HCT116 (cell line): ENCODE data around the gene CLCA4. TPM values are rescaled to one million over a fixed set of nuclear protein-coding genes. Genes with fewer than 3 reads are reported as not detected.

ENCODE experiments used
- ATAC-seq: fragments of 200-7000 bp; cut with Tn5 transposase; 2 replicates; pipeline ENCODE4 v1.9.1; 2020; ENCODE audit warnings: mild to moderate bottlenecking, moderate library complexity
- BruUV-seq: library from RNA; stranded (reverse); fragments of 400-500 nt; replicated peaks from 2 replicates; lab custom pipeline; 2021; lab: Mats Ljungman, UMichigan
- CTCF ChIA-PET: fragments of 300-600 bp; sonication (Branson Sonifier 250); formaldehyde crosslinking; loops from one replicate; lab custom pipeline; 2021; ENCODE audit warnings: antibody characterized with exemption; lab: Charles Lee
- POLR2A ChIA-PET: fragments of 300-600, 350-600 bp; sonication (Branson Sonifier 250); formaldehyde crosslinking; loops from one replicate; lab custom pipeline; 2021; ENCODE audit warnings: antibody characterized with exemption; lab: Charles Lee
- RAD21 ChIA-PET, 2 experiments: fragments of 300-600 bp; sonication (Branson Sonifier 250); formaldehyde crosslinking; loops; one replicate each; lab custom pipeline; 2023; ENCODE audit warnings: low total read pairs in 2 of 2; ENCODE audit not compliant: uncharacterized antibody in 2 of 2, unreplicated experiment in 2 of 2, low non-redundant PET in 1 of 2; lab: Charles Lee
- DNase-seq: peaks from one replicate; pipeline ENCODE4 v3.0.0-alpha.2; 2010; ENCODE audit warnings: low read depth, low spot score
- H2AFZ ChIP-seq: fragments of 200-600 bp; shearing (Covaris generic), sonication (generic); 2 replicates; pipeline ENCODE4 v1.6.1; 2017; ENCODE audit warnings: low read depth, mixed run types, mixed read lengths, antibody characterized with exemption, low read length; ENCODE audit not compliant: poor library complexity, severe bottlenecking
- H3K27ac ChIP-seq: 2 replicates; pipeline ENCODE4 v1.5.1; 2012; ENCODE audit warnings: low read depth, low read length
- H3K27me3 ChIP-seq: fragments of 200-600 bp; sonication (generic); 2 replicates; pipeline ENCODE4 v1.6.1; 2016; ENCODE audit warnings: mixed run types, low read length, mixed read lengths; ENCODE audit not compliant: insufficient read depth
- H3K36me3 ChIP-seq, 2 experiments: fragments of 200-500 bp in 1 of 2; fragments of 200-600 bp in 1 of 2; sonication (Bioruptor generic) in 1 of 2; sonication (generic) in 1 of 2; 2 replicates each; pipeline versions ENCODE4 v1.5.1 to v1.6.1; 2014 to 2016; ENCODE audit warnings: low read length in 2 of 2, inconsistent platforms in 1 of 2, mixed read lengths in 1 of 2, mixed run types in 1 of 2; ENCODE audit not compliant: insufficient read depth in 2 of 2, control insufficient read depth in 1 of 2
- H3K4me1 ChIP-seq, 2 experiments: fragments of 200-600 bp in 1 of 2; sonication (generic) in 1 of 2; 2 replicates each; pipeline versions ENCODE4 v1.5.1 to v1.6.1; 2012 to 2017; ENCODE audit warnings: low read length in 2 of 2, inconsistent platforms in 1 of 2, mild to moderate bottlenecking in 1 of 2, mixed read lengths in 1 of 2, mixed run types in 1 of 2, moderate library complexity in 1 of 2; ENCODE audit not compliant: insufficient read depth in 2 of 2, control insufficient read depth in 1 of 2
- H3K4me2 ChIP-seq: fragments of 200-600 bp; sonication (generic); 2 replicates; pipeline ENCODE4 v1.6.1; 2017; ENCODE audit warnings: mixed run types, low read length, mixed read lengths
- H3K4me3 ChIP-seq, 2 experiments: fragments of 200-600 bp in 1 of 2; sonication (generic) in 1 of 2; replicated peaks in 1 of 2; 2 replicates each; pipeline ENCODE4 v1.5.1; 2011 to 2016; ENCODE audit warnings: low read length in 2 of 2, control low read depth in 1 of 2, low read depth in 1 of 2, mild to moderate bottlenecking in 1 of 2, mixed read lengths in 1 of 2, mixed run types in 1 of 2
- H3K79me2 ChIP-seq: fragments of 200-600 bp; sonication (generic); 2 replicates; pipeline ENCODE4 v1.6.1; 2017; ENCODE audit warnings: mild to moderate bottlenecking, mixed run types, low read length, moderate library complexity, mixed read lengths; ENCODE audit not compliant: insufficient read depth
- H3K9ac ChIP-seq: fragments of 200-600 bp; sonication (generic); 2 replicates; pipeline ENCODE4 v1.6.1; 2016; ENCODE audit warnings: low read length, mixed read lengths
- H3K9me2 ChIP-seq: fragments of 200-600 bp; sonication (generic), shearing (Covaris generic); 2 replicates; pipeline ENCODE4 v1.6.1; 2017; ENCODE audit warnings: mixed run types, mild to moderate bottlenecking, moderate library complexity; ENCODE audit not compliant: insufficient read depth
- H3K9me3 ChIP-seq, 2 experiments: fragments of 200-500 bp in 1 of 2; fragments of 200-600 bp in 1 of 2; sonication (Bioruptor generic) in 1 of 2; sonication (generic) in 1 of 2; 2 replicates each; pipeline ENCODE4 v1.6.1; 2014 to 2017; ENCODE audit warnings: low read length in 2 of 2, mixed read lengths in 2 of 2, inconsistent platforms in 1 of 2, low read depth in 1 of 2, mild to moderate bottlenecking in 1 of 2, mixed run types in 1 of 2, moderate library complexity in 1 of 2; ENCODE audit not compliant: control insufficient read depth in 1 of 2, insufficient read depth in 1 of 2
- H4K20me1 ChIP-seq: fragments of 200-600 bp; sonication (generic), shearing (Covaris generic); 2 replicates; pipeline ENCODE4 v1.6.1; 2017; ENCODE audit warnings: mixed run types, mild to moderate bottlenecking, moderate library complexity; ENCODE audit not compliant: insufficient read depth
- CEBPB ChIP-seq: IDR thresholded peaks from 2 replicates; pipeline ENCODE4 v1.6.1; 2012; ENCODE audit warnings: low read depth
- CTCF ChIP-seq, 3 experiments: fragments of 200-600 bp in 1 of 3; sonication (generic) in 1 of 3; IDR thresholded peaks in 2 of 3; conservative IDR thresholded peaks in 1 of 3; 2 replicates each; pipeline ENCODE4 v1.5.1; 2012 to 2017; ENCODE audit warnings: low read depth in 2 of 3, low read length in 2 of 3, antibody characterized with exemption in 1 of 3, borderline replicate concordance in 1 of 3, control low read depth in 1 of 3, mild to moderate bottlenecking in 1 of 3, mixed read lengths in 1 of 3, mixed run types in 1 of 3, moderate library complexity in 1 of 3; ENCODE audit not compliant: insufficient read depth in 1 of 3
- EGR1 ChIP-seq: IDR thresholded peaks from 2 replicates; pipeline ENCODE4 v1.6.1; 2012; ENCODE audit warnings: low read depth
- ELF1 ChIP-seq: IDR thresholded peaks from 2 replicates; pipeline ENCODE4 v1.6.1; 2012; ENCODE audit warnings: low read depth, borderline replicate concordance
- EZH2 ChIP-seq: fragments of 200-600 bp; sonication (generic); IDR thresholded peaks from 2 replicates; pipeline ENCODE4 v1.6.1; 2017; ENCODE audit warnings: antibody characterized with exemption, mixed run types
- EZH2phosphoT487 ChIP-seq: fragments of 200-600 bp; IDR thresholded peaks from 2 replicates; pipeline ENCODE4 v1.6.1; 2018; ENCODE audit warnings: antibody characterized with exemption, borderline replicate concordance
- FOSL1 ChIP-seq: IDR thresholded peaks from 2 replicates; pipeline ENCODE4 v1.6.1; 2012; ENCODE audit warnings: low read depth
- JUND ChIP-seq: IDR thresholded peaks from 2 replicates; pipeline ENCODE4 v1.6.1; 2012
- POLR2A ChIP-seq: IDR thresholded peaks from 2 replicates; pipeline ENCODE4 v1.7.0; 2011; ENCODE audit warnings: borderline replicate concordance; ENCODE audit not compliant: insufficient read depth, insufficient read length; ENCODE audit errors: extremely low read depth
- POLR2AphosphoS5 ChIP-seq: IDR thresholded peaks from 2 replicates; pipeline ENCODE4 v1.6.1; 2011; ENCODE audit warnings: mild to moderate bottlenecking, low read depth, low read length, moderate library complexity
- RAD21 ChIP-seq: IDR thresholded peaks from 2 replicates; pipeline ENCODE4 v1.6.1; 2012; ENCODE audit warnings: low read depth, mild to moderate bottlenecking
- SP1 ChIP-seq: IDR thresholded peaks from 2 replicates; pipeline ENCODE4 v1.6.1; 2012; ENCODE audit warnings: low read depth
- SRF ChIP-seq: IDR thresholded peaks from 2 replicates; pipeline ENCODE4 v1.6.1; 2012; ENCODE audit warnings: low read depth
- ZFX ChIP-seq: fragments of 450-650 bp; IDR thresholded peaks from 2 replicates; pipeline ENCODE4 v1.6.1; 2017
- ZNF274 ChIP-seq: fragments of 200-500 bp; sonication (Bioruptor generic); IDR thresholded peaks from 2 replicates; pipeline ENCODE4 v1.6.1; 2014; ENCODE audit warnings: mild to moderate bottlenecking, low read depth, low read length, inconsistent platforms
- intact Hi-C: fragments of 100-400 bp; cut with micrococcal nuclease; formaldehyde crosslinking; loops from 2 replicates; pipeline ENCODE4 v1.10.0; 2022
- total RNA-seq: library from RNA; stranded (reverse); gene quantifications from one replicate; pipeline ENCODE4 v1.2.1, GENCODE V29; 2021; ENCODE audit not compliant: unreplicated experiment
- TF ChIP-seq, protein P1 (sequence below): IDR thresholded peaks from 2 replicates; pipeline ENCODE4 v1.6.1; 2012
- TF ChIP-seq, protein P2 (sequence below): IDR thresholded peaks from 2 replicates; pipeline ENCODE4 v1.6.1; 2011; ENCODE audit warnings: mild to moderate bottlenecking, low read length, moderate library complexity; ENCODE audit not compliant: insufficient replicate concordance; ENCODE audit errors: extremely low read depth

CLCA4 gene
- total RNA-seq, 1 experiment from 2014 or later: not detected

GRCh38 chr1:86542631-86543030 lies 4.2 kb upstream of the CLCA4 start:
- DNase-seq: no peak
- RAD21 ChIA-PET: no interaction called here
- no TSS peak for BruUV-seq
- TF ChIP-seq RAD21 (no peak), EGR1 (no peak), ZFX (no peak), FOSL1 (no peak), POLR2A (no peak), JUND (no peak), POLR2AphosphoS5 (no peak), SRF (no peak), ZNF274 (no peak), CTCF (IDR thresholded peaks at IDR 0.05 in 2 of 3, conservative IDR thresholded peaks at IDR 0.05 in 1 of 3; ENCODE audit: borderline replicate concordance in 1 of 3, insufficient read depth in 1 of 3, low read depth in 2 of 3, low read length in 2 of 3) (no peak), ELF1 (no peak), SP1 (no peak), EZH2 (no peak), CEBPB (no peak), EZH2phosphoT487 (no peak)
- TF ChIP-seq, protein P1, sequence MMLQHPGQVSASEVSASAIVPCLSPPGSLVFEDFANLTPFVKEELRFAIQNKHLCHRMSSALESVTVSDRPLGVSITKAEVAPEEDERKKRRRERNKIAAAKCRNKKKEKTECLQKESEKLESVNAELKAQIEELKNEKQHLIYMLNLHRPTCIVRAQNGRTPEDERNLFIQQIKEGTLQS: no peak
- TF ChIP-seq, protein P2, sequence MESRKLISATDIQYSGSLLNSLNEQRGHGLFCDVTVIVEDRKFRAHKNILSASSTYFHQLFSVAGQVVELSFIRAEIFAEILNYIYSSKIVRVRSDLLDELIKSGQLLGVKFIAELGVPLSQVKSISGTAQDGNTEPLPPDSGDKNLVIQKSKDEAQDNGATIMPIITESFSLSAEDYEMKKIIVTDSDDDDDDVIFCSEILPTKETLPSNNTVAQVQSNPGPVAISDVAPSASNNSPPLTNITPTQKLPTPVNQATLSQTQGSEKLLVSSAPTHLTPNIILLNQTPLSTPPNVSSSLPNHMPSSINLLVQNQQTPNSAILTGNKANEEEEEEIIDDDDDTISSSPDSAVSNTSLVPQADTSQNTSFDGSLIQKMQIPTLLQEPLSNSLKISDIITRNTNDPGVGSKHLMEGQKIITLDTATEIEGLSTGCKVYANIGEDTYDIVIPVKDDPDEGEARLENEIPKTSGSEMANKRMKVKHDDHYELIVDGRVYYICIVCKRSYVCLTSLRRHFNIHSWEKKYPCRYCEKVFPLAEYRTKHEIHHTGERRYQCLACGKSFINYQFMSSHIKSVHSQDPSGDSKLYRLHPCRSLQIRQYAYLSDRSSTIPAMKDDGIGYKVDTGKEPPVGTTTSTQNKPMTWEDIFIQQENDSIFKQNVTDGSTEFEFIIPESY: no peak
- TF ChIP-seq, all 23 proteins: peak for 0
- Histone ChIP-seq H3K4me2 (no peak overlapping the region), H3K27me3 (no peaks in the 10 kb centered on the region), H3K36me3 (no peaks in the 10 kb centered on the region), H3K4me1 (0 out of 4 replicates have a peak, but pooled peaks cover 0 to 3% of the 10 kb centered on the region in 2 experiments), H3K4me3 (no peak overlapping the region), H3K79me2 (no peaks in the 10 kb centered on the region), H3K9ac (no peak overlapping the region), H2AFZ (no peak overlapping the region), H3K27ac (no peak overlapping the region), H4K20me1 (no peaks in the 10 kb centered on the region), H3K9me2 (no peaks in the 10 kb centered on the region), H3K9me3 (no peaks in the 10 kb centered on the region)
- no peak for ATAC-seq
- ChIA-PET CTCF (no interaction called here), POLR2A (no interaction called here)
- intact Hi-C loops: no loop called here
